ENCODE measurements around the gene TNK1.
"Not testable (repeated sequence)": the region's sequence is repeated elsewhere in the genome, so short reads cannot be mapped to it uniquely, and the experiment has no call there.

The TNK1 gene

GRCh38 chr17:7380855-7381683 is at the start of gene TNK1:
Gene TNK1 (plus strand): TSS chr17:7381089. CDS start chr17:7382927, 1,838 bp downstream.
- DNase-seq, result no peak

DNA sequence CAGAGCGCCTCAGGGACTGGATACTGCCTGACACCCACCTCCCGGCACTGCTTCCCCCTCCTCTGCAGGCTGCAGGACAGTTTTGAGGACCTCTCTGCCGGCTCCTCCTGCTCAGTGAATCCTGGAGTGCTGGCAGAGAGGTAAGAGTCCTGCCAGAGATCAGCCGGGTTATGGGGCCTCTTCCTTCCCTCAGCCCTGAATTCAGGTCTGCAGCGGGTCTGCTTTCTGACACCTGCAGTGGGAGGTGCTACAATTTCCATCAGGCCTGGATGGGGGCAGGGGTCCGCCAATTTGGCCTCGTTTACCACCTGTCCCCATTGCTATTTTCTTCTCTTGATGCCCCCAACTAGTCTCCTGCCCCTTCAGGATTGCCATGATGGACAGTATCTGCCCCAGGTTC is 48.8 kb upstream of the TNK1 start:
- DNase-seq, result no peak

DNA sequence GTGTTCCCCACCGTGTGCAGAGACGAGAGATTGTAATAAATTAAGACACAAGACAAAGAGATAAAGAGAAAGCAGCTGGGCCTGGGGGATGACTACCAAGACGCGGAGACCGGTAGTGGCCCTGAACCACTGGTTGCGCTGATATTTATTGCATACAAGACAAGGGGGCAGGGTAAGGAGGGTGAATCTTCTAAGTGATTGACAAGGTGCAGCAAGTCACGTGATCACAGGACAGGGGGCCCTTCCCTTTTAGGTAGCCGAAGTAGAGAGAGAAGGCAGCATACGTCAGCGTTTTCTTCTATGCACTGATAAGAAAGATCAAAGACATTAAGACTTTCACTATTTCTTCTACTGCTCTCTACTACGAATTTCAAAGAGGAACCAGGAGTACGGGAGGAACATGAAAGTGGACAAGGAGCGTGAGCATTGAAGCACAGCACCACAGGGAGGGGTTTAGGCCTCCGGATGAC is 48.3 kb upstream of the TNK1 start:
- not testable (repeated sequence) for DNase-seq

- no peak for DNase-seq
Observed at GRCh38 chr17:7334938-7335538, 45.9 kb upstream of the TNK1 start.

GRCh38 chr17:7335765-7336164 is 45.1 kb upstream of the TNK1 start:
- DNase-seq, result not testable (repeated sequence)

DNA sequence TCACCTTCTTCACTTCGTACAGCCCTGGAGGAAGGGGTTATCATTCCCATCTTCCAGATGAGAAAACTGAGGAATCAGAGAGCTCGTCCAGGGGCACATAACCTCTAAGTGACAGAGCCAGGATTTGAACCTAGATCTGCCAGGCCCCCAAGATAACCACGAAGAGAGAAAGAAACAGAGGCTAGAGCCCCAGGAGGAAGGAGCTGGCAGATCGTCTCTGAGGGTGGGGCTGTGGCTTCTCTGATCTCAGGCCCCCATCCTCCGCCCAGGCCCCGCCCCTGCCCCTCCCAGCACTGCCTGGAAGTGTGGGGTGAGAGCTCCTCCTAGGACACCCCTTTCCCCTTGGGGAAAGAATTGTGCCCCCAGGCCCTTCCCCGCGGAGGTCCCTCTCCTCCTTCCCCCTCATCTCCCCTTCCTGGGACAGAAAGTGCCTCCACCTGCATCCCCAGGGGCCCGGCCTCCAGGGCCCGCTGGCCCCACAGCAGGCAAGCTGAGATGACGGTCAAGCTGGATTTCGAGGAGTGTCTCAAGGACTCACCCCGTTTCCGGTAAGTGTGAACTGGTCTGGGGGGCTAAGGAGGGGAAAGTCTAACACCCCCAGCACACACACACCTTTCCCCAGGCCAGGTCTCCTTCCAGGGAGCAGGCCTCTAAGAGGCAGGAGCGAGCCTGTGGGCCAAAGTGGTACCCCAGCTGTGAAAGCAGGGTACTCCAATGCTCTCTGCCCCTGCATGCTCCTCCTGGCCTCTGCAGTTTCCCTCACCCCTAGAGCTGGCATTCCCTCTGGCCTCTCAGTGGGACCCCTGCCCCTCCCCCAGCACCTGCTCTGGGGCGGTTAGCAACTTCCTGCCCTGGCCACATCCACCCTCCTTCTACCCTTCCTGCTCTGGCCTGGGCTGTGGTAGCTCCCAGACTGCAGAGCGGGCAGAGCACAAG is 44.4 kb upstream of the TNK1 start, which contains the start of gene ACAP1:
Gene ACAP1, plus strand, starts transcription at position 290 of the 936 bp plus-strand sequence. Its CDS starts 206 bp downstream, at position 496.
- no peak for DNase-seq

- not testable (repeated sequence) for DNase-seq
Observed at GRCh38 chr17:7337600-7337999, 43.3 kb upstream of the TNK1 start.

DNA sequence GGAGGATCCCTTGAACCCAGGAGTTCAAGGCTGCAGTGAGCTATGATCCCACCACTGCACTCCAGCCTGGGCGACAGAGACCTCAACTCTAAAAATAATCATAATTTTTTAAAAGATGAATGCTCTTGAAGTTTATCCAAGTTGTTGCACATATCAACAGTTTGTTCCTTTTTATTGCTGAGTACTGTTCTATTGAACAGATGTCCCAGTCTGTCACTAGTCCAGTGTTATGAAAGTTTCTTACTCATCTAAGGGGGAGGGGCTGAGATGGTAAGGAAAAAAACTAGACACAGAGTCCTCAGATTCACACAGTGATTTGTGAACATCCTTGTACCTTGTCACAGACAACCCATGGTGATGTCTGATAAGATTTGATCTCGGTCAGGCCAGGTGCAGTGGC is 40.7 kb upstream of the TNK1 start:
- DNase-seq, result no peak

DNA sequence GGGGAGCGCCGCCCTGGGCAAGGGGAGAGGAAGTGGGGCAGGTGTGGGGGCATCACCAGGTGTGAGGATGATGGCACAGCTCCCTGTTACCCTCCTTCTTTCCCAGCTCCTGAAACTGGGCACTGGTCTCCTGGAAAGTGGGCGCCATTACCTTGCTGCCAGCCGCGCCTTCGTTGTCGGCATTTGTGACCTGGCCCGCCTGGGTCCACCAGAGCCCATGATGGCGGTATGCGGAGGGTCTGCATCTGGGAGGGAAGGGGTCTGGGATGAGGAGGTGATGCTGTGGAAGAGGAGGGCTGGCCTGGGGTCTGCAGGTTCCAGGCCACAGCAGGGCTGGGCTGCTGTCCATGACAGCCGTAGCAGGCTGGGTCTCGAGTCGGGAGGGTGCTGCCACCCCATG is 39.0 kb upstream of the TNK1 start:
- DNase-seq, result no peak

- DNase-seq, result no peak
Observed at GRCh38 chr17:7343250-7343649, 37.6 kb upstream of the TNK1 start.

GRCh38 chr17:7346761-7347614 is 33.9 kb upstream of the TNK1 start:
- DNase-seq, result no peak

GRCh38 chr17:7347630-7348477 is 33.0 kb upstream of the TNK1 start:
- DNase-seq, result no peak

DNA sequence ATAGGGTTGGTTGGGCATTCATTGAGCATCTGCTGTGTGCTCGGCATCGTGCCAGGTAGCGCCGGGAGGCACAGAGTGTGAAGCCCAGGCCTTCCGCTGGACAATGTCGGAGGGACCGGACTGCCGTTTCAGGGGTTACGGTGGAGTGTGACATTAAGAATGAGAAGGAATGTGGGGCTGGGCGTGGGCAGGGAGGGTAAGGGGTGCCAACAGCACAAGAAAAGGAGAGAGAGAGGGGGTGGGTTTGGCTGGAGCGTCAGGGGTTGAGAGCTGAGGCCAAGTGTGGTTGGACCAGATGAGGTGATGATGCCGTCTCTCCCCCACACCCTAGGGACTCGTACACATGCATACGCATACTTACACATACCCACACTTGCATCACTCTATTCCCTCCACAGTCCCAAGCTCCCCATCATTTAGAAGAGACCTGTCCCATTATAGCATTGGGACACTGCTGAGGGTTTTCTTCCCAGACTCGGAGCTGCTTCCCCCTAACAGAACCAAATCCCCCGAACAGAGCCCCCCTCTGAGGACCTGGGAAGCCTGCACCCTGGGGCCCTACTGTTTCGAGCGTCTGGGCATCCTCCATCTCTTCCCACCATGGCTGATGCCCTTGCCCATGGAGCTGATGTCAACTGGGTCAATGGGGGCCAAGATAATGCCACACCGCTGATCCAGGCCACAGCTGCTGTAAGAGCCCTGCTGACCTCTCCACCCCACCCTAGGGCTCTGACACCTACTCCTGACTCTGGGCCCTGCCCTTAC is 32.2 kb upstream of the TNK1 start:
- DNase-seq, result no peak

- DNase-seq, result peak; percentile 81
Observed at GRCh38 chr17:7351665-7352502, 29.0 kb upstream of the TNK1 start, which contains the start of gene KCTD11. Gene KCTD11 (plus strand): TSS chr17:7352162.

DNA sequence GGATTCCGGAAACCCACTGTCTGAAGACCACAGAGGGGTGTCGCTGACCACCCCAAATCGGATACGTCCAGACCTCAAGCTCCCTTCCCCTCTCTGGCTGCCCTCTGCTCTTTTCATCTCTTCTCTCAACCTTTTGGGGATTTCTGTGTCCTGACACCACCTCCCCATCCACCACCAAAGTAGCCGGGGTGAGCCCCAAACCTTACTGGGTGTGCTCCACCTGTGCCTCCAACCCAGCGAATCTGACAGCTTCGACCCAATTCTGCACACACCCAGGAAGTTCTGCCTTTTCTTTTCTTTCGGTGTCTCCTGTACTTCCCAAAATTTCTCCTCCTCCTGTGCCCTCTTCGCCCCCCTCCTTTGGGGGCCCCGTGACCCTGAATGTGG is 28.4 kb upstream of the TNK1 start:
- no peak for DNase-seq

GRCh38 chr17:7352910-7353635 is 27.8 kb upstream of the TNK1 start:
- DNase-seq, result no peak

DNA sequence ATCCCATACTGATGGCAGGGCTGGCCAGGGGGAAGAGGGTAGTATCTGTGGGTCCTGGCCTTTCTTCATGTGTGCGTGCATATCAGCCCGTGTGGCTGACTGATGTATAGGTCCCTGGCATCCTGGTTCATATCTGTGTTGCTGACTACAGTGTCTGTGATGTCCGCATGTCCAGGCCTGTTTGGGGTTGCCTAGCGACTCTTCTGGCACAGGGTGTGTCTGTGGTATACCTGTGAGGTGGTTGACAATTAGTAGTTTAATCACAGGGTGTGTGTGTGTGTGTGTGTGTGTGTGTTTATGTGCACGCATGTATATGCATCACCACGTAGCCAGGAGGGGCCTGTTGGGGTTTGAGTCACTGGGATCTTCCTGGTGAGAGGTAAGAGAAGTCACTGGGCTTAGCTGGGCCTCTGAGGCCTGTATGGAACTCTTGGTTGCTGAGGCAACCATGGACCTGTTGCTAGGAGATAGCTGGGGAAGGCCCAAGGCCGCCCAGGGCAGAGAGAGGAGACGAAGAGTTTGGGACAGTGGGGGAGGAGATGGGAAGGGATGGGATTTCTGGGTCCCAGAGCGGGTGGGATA is 26.5 kb upstream of the TNK1 start:
- no peak for DNase-seq

DNA sequence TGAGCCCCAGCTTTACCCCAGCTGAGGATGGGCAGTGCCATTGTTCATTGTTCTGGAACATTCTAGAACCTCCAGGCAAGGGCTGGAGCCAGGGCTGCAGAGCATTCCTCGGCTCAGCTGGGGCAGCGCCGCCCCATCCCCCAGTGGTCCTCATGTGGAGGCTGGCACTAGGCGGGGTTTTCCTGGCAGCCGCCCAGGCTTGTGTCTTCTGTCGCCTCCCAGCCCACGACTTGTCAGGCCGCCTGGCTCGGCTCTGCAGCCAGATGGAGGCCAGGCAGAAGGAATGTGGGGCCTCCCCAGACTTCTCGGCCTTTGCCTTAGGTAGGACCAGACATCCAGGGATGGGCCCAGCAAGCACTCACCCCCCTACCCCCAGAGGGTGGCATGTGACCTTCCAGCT is 25.8 kb upstream of the TNK1 start, which contains the start of gene TMEM95:
Gene TMEM95, plus strand, starts transcription at position 104 of the 400 bp plus-strand sequence. Its CDS starts 49 bp downstream, at position 153.
- no peak for DNase-seq
